GM21723 (cell line): ENCODE measurements around the gene RBM12.
"Not testable (repeated sequence)": the region's sequence is repeated elsewhere in the genome, so short reads cannot be mapped to it uniquely, and the experiment has no call there.

Experiments
- ATAC-seq: cut with Tn5 transposase; IDR thresholded peaks from one replicate; pipeline ENCODE4 v1.9.1; 2021; ENCODE audit warnings: mild to moderate bottlenecking, moderate library complexity; ENCODE audit not compliant: unreplicated experiment

The RBM12 gene

DNA sequence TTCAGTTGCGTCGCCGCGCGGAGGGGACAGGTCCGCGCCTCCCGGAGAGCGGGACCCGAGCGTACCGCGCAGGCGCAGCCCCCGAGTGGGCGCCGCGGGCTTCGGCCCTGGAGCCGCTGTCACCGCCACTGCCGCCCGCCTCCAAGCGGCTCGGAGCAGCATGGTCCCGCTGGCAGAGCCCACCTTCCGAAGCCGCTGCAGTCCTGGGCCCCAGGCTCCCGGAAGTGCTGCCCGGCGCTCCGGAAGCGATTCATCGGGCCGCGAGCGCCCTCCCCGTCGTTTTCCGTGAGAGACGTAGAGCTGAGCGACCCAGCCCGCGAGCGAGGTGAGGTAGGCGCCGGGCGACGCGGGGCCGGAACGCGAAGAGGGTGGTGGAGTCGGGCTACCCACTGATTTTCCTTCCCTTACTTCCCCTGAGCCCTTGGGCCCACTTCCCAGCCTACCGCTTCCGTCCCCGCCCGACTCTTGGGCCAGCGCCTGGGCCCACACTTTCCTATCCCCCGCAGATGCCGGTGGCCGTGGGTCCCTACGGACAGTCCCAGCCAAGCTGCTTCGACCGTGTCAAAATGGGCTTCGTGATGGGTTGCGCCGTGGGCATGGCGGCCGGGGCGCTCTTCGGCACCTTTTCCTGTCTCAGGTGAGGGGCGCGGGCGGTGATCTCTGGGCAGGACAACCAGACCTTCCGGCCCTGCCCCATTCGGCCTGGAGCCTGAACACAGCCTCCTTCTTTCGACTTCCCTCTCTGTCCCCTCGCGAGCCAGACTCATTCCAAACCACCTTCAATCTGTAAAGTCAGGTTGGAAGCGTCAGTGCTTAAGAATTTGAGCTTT is 34.6 kb upstream of the RBM12 start, which contains the start of the genes NFS1 and ROMO1:
Gene NFS1 (minus strand): TSS at position 226 of the 830 bp plus-strand sequence. CDS start 64 bp downstream, at position 162.
Gene ROMO1 (plus strand): TSS at position 279 of the 830 bp plus-strand sequence. CDS start 228 bp downstream, at position 507.
- ATAC-seq = peak; percentile 80

DNA sequence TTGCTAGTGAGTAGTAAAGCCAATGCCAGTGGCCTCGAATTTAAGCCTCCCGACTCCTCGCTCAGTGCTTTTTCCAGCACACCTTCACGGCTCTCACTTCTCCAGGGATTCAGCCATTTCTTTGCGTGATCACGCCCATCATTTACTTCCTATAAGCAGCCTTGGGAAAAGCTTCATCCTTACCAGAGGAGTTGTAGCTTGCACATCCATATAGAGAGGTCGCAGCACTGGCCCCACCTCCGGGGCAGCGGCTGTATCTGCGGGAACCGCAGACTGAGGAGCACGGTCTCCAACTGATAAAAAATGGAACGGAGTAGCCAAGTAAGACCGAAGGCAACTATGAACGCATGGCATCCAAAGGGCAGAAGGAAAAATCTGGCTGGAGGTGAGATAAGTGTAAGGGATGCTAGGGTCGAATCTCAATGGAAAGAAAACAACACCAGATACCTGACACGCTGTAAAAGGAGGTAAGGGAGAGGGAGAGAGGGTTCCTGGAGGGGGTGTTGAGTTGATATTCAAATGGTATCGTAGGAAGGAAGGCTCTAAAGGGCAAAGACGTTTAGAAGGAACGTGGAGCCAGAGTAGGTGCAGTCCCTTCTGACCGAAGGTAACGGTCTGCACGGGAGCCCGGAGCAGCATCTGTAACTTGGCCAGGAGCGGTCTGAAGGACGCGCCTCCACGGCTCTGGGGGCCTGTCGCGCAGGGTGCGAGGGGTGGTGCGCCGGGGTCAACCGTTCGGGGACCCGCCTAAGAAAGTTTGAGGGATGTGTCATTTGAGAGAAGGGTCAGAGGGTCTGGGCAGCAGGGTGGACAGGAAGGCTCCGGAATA is 33.8 kb upstream of the RBM12 start:
- ATAC-seq = peak; percentile 39

DNA sequence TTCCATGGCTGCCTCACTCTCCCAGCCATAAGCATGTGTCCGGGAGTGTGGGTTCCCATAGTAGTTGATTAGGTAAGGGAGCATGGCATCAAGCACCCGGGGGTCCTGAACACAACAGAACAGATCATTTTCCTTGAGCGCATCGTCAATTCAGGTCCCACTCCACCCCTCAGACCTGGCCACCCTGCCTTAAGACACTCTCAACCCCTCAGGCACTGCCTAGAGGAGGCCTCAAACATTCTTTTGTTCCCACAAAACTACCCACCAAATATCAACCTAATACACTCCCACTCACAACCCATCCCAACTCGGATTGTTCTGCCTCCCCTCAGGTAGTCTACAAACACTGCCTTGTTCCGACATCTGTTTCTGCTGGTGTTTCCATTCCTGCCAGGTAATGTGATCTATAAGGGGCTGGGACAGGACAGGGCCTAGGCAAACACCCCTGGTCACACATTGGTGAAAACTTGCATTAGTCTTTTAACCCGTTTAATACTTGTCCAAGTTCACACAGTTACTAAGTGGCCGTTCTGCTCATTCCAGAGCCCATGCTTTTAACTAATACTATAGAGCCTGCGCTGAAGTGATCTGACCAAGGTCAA is 33.1 kb upstream of the RBM12 start:
- ATAC-seq = no peak

DNA sequence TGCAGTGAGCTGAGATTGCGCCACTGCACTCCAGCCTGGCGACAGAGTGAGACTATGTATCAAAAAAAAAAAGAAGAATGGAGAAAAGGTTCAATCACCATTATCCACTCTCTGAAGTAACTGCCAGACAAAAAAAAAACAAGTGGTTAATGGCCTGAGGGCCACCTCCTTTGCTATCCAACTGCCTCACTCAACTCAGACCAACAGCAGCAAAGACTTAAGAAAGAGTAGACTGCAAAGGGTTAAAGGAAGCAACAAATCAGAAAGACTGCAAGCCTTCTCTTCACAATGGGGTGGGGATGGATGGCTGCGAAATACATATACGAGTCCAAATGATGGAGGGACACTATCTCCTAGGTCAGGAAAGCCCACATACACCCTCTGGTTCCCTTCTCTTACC is 31.3 kb upstream of the RBM12 start:
- ATAC-seq = no peak

DNA sequence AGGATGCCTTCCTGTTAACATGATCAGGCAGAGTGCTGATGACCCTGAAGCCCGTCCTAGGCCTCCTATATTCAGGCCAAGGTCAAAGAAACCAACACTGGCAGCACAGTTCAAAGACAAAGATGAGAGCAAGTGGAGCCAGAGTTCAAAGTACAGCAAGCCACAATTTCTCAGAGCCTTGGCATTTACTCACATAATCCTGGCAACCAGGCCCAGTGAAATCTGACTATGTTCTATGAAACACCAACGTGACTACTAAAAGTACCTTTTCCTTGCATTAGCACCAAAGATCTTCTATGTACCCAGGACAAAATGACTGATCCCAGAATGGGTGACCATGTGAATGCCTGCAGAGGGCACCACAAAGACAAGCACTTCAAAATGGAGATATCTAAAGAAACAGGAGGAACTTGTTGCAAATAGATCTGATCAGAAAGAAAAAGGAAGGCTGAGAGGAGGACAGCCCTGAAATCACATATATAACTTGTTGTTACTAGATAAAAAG is 30.6 kb upstream of the RBM12 start:
- no peak for ATAC-seq

DNA sequence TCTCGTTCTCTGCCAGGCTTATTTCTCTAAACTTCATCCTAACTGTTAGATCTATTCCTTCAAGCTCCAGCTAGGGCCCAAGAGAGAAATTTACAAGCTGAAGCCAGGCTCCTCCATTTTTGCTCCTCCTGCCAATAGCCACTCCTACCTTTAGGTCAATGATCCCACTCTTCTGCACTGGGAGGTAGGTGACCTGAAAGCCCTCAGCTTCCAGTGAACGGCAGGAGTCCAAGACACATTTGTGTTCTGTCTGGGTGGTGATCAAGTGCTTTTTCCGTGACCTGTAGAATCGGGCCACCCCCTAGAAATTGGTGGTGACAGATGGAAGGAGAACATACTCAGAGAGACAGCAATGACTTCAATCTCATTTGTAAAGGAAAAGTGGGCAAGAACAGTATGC is 25.6 kb upstream of the RBM12 start:
- ATAC-seq = no peak

DNA sequence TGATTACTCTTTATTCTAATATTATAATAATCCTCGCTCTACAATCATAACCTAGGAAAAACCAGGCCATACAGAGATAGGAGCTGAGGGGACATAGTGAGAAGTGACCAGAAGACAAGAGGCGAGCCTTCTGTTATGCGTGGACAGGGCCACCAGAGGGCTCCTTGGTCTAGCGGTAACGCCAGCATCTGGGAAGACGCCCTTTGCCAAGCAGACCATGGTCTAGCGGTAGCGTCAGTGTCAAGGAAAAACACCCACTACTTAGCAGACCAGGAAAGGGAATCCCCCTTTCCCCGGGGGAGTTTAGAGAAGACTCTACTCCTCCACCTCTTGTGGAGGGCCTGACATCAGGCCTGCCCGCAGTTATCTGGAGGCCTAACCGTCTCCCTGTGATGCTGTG is 22.2 kb upstream of the RBM12 start:
- not testable (repeated sequence) for ATAC-seq

DNA sequence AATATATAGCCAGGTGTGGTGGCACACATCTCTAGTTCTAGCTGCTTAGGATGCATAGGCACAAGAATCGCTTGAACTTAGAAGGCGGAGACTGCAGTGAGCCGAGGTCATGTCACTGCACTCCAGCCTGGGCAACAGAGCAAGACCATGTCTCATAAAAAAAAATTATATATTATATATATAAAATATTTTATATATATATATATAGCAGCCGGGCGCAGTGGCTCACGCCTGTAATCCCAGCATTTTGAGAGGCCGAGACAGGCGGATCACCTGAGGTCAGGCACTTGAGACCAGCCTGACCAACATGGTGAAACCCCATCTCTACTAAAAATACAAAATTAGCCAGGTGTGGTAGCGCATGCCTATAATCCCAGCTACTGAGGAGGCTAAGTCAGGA is 20.7 kb upstream of the RBM12 start:
- not testable (repeated sequence) for ATAC-seq

DNA sequence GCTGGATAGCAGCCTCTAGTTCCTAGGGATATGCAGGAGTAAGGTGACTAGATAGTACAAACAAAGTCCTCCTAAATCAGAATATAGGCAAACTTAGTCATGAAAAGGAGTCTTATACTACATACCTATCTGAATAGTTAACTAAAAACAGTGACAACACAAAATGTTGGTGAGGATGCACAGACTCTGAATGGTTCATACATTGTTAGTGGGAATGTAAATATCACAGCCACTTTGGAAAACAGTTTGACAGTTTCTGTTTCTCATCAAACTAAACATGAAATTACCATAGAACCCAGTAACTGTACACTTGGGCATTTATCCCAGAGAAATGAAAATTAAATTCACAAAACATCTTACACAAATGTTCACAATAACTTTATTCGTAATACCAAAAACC is 17.3 kb upstream of the RBM12 start:
- no peak for ATAC-seq

DNA sequence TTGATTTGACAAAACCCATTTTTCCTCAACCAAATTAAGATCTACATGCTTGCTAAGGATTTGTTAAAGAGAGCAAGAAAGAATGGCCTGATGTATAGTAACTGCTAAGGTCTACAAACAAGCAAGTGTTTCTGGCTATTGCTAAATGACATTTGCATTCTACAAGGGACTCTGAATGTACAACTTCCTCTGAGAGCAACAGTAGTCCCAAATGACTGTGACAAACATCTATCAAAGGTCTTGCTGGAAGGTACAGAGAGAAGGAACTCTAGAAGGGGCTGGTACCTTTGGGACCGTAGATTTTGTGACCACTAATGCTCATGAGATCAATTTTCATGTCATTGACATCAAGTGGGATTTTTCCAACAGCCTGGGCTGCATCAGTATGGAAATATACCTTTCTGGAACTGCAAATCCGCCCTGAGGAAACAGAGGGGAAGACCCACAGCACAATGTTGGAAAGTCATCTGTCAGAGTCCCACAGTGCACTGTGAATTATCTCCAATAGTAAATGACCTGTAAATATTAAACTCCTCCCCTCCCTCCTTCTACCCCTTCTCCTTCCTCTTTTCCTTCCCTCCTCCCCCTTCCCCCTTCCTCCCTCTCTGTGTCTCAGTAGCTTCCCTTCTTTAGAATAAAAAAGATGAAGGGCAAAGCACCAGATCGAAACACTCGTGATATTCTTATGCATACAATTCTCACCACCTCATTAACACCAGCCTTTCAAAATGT is 15.9 kb upstream of the RBM12 start:
- ATAC-seq = no peak

DNA sequence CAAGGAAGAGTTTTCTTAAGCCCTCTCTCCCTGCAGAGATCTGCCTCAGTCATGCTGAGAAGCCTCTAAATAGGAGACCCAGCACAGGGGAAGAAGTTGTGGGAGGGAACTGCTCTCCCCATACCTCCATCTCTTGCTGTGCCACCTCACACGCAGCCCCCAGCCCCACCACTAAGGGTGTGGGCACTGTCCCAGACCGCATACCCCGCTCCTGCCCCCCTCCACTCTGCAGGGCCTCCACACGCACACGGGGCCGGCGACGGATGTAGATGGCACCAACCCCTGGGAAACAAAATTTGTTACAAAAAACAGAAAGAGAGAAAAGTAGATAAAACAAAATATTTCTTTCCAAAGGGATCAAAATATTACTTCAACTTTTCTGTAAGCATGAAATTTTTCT is 10.2 kb upstream of the RBM12 start:
- ATAC-seq = no peak

DNA sequence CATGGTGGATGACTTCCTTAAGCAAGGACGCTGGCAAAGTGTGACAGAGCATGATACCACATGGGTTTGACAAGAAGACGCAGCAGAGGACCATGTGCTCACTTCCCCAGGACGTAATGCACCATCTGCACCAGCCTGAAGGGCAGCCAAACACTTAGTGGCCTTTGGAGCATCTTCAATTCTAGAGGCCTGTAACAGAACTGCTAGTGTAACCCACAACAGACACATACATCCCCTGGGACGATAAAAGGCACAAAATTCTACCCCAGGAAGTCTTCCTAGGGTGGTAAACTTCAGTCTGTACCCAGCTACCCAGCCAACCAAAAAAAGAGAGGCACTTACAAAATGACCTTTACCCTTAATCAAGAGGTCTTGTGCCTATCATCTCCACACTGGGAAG is 9.2 kb upstream of the RBM12 start:
- no peak for ATAC-seq

DNA sequence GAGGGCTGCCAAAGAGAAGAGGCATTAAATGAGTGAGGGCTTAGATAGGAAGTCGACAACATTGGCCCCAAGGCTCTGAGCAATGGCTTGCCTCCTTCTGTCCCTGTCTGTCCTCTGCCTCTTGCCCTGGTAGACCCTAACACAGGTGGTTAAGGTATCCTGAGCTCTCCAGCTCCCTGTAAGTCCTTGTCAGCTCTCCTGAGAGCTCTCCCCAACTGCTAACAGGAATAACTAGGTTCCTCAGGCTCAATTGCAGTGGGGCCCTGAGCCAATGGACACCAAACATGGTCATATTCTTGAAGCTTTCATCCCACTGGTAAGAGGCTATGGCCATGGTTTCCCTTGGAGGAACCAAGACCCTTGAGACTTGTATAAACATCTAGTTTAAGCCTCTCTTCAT is 5.0 kb upstream of the RBM12 start:
- ATAC-seq = no peak

DNA sequence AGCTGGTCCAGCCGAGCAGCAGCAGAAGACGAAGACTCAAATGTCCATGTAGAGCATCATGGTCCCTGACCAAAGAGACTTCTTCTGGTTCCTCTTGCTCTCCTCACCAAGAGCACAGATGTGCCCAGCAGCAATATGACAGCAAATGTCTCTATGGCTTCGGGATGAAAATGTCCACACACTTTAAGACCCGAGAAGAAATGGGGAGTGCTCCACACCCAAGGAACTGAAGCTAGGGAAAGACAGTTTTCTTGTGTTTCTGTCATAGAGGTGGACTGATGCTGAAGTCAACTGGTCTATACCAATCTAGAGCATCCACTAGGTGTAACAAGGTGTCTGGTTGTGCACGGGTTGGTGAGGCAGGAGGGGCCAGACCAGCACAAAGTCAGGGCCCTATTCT is 4.5 kb upstream of the RBM12 start:
- ATAC-seq = no peak

DNA sequence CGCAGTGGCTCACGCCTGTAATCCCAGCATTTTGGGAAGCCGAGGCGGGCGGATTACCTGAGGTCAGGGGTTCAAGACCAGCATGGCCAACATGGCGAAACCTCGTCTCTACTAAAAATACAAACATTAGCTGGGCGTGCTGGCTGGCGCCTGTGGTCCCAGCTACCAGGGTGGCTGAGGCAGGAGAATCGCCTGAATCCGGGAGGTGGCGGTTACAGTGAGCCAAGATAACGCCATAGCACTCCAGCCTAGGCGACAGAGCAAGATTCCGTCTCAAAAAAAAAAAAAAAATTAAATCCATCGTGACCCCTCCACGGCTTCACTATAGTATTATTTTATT is 1.2 kb upstream of the RBM12 start:
- no peak for ATAC-seq

DNA sequence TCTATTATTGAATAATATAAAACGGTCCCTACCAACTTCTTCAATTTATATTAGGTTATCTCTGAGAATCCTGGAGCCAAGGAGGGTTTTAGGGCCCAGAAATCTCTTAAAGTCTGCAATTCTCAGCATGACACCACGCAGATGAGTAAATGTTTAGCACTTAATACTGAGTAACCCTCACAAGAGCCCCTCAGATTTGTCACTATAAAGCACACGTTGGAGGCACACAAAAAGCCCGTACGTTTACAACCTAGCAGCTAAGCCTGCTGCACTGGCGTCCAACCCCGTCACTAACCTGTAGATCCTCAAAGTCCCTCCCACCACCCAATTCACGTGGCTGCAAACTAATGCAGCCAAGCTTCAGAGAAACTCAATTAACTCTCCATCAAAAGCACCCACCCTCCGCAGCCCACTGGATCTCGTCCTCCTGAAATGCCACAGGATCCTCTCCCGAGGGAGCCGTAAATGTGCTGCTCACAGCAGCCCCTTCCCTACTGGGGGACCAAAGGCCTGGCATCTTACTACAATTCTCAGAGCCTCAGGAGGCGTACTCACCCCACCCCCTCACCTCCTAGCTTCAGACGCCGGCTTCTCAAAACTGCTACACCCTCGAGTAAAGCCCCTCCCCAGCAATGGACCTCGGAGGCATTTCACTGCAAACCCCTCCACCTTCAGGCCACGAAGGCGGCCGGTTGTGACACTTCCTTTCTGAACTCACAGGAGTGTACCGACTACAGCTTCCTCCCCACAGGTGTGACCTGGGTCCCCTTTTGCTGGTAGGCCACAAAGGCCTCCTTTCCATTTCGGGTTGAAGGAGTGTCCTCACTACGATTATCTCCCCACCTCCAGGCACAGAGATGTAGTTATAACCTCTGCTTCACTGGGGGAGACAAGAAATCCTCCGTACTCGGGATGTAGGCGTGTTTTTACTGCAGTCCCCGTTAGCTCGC is 909 bp downstream of the RBM12 start:
- peak; percentile 35 for ATAC-seq

DNA sequence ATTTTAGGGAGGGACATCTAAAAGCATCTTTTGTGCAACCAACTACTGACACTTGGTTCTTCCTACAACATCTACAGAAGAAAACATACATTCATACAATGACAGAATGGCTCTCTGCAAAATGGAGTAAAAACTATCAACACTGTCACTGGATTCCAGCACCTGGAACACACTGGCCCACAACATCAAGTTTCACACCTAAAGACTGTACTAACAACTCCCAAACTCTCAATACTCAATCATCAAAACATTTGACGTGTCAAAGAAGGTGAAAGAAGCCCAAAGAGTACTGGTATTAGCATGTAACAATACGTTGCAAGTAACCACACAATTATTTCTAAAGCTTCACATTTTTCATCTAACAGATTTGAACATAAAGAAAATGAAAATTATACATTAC is 2.1 kb downstream of the RBM12 start:
- ATAC-seq = no peak

DNA sequence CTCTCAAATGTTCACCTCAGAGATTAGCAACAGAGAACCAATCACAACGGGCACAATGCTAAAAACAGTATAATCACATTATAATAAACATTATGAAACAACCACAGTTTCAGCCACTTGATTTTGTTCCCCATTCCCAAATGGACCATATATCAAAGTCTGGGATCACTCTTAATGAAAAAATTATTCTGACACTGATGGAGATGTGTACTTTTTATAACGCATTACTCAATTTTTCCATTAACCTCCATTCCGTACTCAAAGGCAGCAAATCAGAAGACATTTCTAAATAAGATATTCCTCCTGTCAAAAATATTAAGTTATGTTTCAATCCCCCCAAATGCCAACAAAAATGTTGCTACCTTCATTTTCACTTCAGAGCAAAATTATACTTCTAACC is 2.8 kb downstream of the RBM12 start:
- no peak for ATAC-seq

DNA sequence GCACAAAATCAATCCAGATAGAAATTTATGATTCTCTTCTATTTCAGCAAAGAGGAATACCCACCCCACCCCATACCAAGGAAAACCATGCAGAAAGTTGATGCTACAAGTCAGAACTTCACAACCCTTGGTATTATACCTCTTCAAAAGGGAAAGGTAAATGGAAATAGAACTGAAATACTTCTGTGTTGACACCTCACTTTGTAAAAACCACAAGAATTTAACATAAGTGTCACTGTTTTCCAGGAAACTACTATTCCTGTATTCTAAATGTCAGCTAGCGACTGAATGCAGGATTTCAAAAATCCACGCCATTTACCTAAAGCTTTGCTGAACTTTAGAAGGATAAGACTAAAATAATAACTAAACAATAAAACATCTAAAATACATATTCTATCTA is 3.6 kb downstream of the RBM12 start:
- ATAC-seq = no peak
